ENCODE measurements around the gene TOR3A. TPM values are rescaled to one million over a fixed set of nuclear protein-coding genes. Genes with fewer than 3 reads are reported as not detected.
"Not testable (repeated sequence)": the region's sequence is repeated elsewhere in the genome, so short reads cannot be mapped to it uniquely, and the experiment has no call there.

Gene TOR3A
- polyA plus RNA-seq, result 19.6 TPM
- long read RNA-seq, donor 1, transcript TOR3A-203 (6 exons, 2,724 nt), result major isoform, 6 of 6 reads
- long read RNA-seq, donor 1, partial matches to known transcripts, result 0 of 6 reads
- long read RNA-seq, donor 1, other reads (novel, unspliced or antisense), result 0 of 6 reads
- long read RNA-seq, donor 2, transcript TOR3A-203 (6 exons, 2,724 nt), result major isoform, 10 of 10 reads
- long read RNA-seq, donor 2, partial matches to known transcripts, result 0 of 10 reads
- long read RNA-seq, donor 2, other reads (novel, unspliced or antisense), result 0 of 10 reads
- long read RNA-seq, donor 3, result 0 reads
- long read RNA-seq, donor 4, result 0 reads
- long read RNA-seq, donor 5, transcript TOR3A-203 (6 exons, 2,724 nt), result major isoform, 5 of 10 reads
- long read RNA-seq, donor 5, partial matches to known transcripts, result 5 of 10 reads
- long read RNA-seq, donor 5, other reads (novel, unspliced or antisense), result 0 of 10 reads
- long read RNA-seq, donor 6, partial matches to known transcripts, result 0 of 3 reads
- long read RNA-seq, donor 6, other reads (novel, unspliced or antisense), result 0 of 3 reads
- long read RNA-seq, donor 7, partial matches to known transcripts, result 0 of 4 reads
- long read RNA-seq, donor 7, other reads (novel, unspliced or antisense), result 0 of 4 reads
- long read RNA-seq, donor 8, transcript TOR3A-203 (6 exons, 2,724 nt), result major isoform, 14 of 14 reads
- long read RNA-seq, donor 8, partial matches to known transcripts, result 0 of 14 reads
- long read RNA-seq, donor 8, other reads (novel, unspliced or antisense), result 0 of 14 reads
- long read RNA-seq, donor 9, transcript TOR3A-203 (6 exons, 2,724 nt), result major isoform, 7 of 26 reads
- long read RNA-seq, donor 9, partial matches to known transcripts, result 19 of 26 reads
- long read RNA-seq, donor 9, other reads (novel, unspliced or antisense), result 0 of 26 reads
- long read RNA-seq, donor 10, transcript TOR3A-203 (6 exons, 2,724 nt), result major isoform, 5 of 12 reads
- long read RNA-seq, donor 10, partial matches to known transcripts, result 7 of 12 reads
- long read RNA-seq, donor 10, other reads (novel, unspliced or antisense), result 0 of 12 reads
- long read RNA-seq, donor 11, transcript TOR3A-203 (6 exons, 2,724 nt), result major isoform, 10 of 10 reads
- long read RNA-seq, donor 11, partial matches to known transcripts, result 0 of 10 reads
- long read RNA-seq, donor 11, other reads (novel, unspliced or antisense), result 0 of 10 reads

- peak; percentile 78 to 93 for DNase-seq
Observed at GRCh38 chr1:179081687-179082332, at the start of gene TOR3A. TOR3A (plus strand) TSS chr1:179082070; CDS start chr1:179082129, 59 bp downstream.

GRCh38 chr1:179034720-179035119, 47.1 kb upstream of the TOR3A start:
- Histone ChIP-seq H3K4me1 (ENCODE audit: control insufficient read depth, insufficient read depth, low read length) (peaks cover 6% of the 10 kb centered on the region), H3K27ac (ENCODE audit: low read length) (no peak overlapping the region), H3K9me3 (ENCODE audit: control insufficient read depth, low read depth, low read length) (no peaks in the 10 kb centered on the region), H3K27me3 (ENCODE audit: control insufficient read depth, insufficient read depth, low read length) (no peaks in the 10 kb centered on the region), H3K36me3 (ENCODE audit: control insufficient read depth, insufficient read depth, low read length) (no peaks in the 10 kb centered on the region), H3K4me3 (ENCODE audit: low read length) (no peak overlapping the region)
- no CpG with 5 or more reads among the region's 1 CpG for WGBS (ENCODE audit: insufficient coverage, low lambda C conversion rate)
- peak in 1 of 2 donors; percentile 26 for DNase-seq

More at GRCh38 chr1:179081687-179082332, at the start of gene TOR3A:
- Histone ChIP-seq H3K27ac (ENCODE audit: low read length) (peak within 1 kb of the TSS; percentile 50), H3K4me3 (ENCODE audit: low read length) (peak within 1 kb of the TSS; percentile 73), H3K27me3 (ENCODE audit: control insufficient read depth, insufficient read depth, low read length) (no peaks in the 10 kb centered on the region), H3K36me3 (ENCODE audit: control insufficient read depth, insufficient read depth, low read length) (peaks cover 14% of the 10 kb centered on the region), H3K4me1 (ENCODE audit: control insufficient read depth, insufficient read depth, low read length) (peaks cover 11% of the 10 kb centered on the region), H3K9me3 (ENCODE audit: control insufficient read depth, low read depth, low read length) (no peaks in the 10 kb centered on the region)
- no CpG with 5 or more reads among the region's 51 CpGs for WGBS (ENCODE audit: insufficient coverage, low lambda C conversion rate)

GRCh38 chr1:179036844-179037465, 44.9 kb upstream of the TOR3A start:
- H3K27me3 ChIP-seq (ENCODE audit: control insufficient read depth, insufficient read depth, low read length), result no peaks in the 10 kb centered on the region
- DNase-seq, result no peak
- no peaks in the 10 kb centered on the region for H3K36me3 ChIP-seq (ENCODE audit: control insufficient read depth, insufficient read depth, low read length)
- WGBS (ENCODE audit: insufficient coverage, low lambda C conversion rate), result 80% methylated on average over 1 of the region's 2 CpGs
- H3K27ac ChIP-seq (ENCODE audit: low read length), result no peak overlapping the region
- H3K4me3 ChIP-seq (ENCODE audit: low read length), result no peak overlapping the region
- H3K4me1 ChIP-seq (ENCODE audit: control insufficient read depth, insufficient read depth, low read length), result no peaks in the 10 kb centered on the region
- peaks cover 14% of the 10 kb centered on the region for H3K9me3 ChIP-seq (ENCODE audit: control insufficient read depth, low read depth, low read length)

GRCh38 chr1:179038528-179039281, 43.2 kb upstream of the TOR3A start:
- no peak overlapping the region for H3K27ac ChIP-seq (ENCODE audit: low read length)
- WGBS (ENCODE audit: insufficient coverage, low lambda C conversion rate), result 20% methylated on average over 1 of the region's 1 CpG
- no peak for DNase-seq
- no peaks in the 10 kb centered on the region for H3K27me3 ChIP-seq (ENCODE audit: control insufficient read depth, insufficient read depth, low read length)
- no peak overlapping the region for H3K4me3 ChIP-seq (ENCODE audit: low read length)
- H3K36me3 ChIP-seq (ENCODE audit: control insufficient read depth, insufficient read depth, low read length), result peaks cover under 1% of the 10 kb centered on the region
- peaks cover 14% of the 10 kb centered on the region for H3K9me3 ChIP-seq (ENCODE audit: control insufficient read depth, low read depth, low read length)
- H3K4me1 ChIP-seq (ENCODE audit: control insufficient read depth, insufficient read depth, low read length), result no peaks in the 10 kb centered on the region

GRCh38 chr1:179039502-179040174, 42.2 kb upstream of the TOR3A start:
- DNase-seq; H3K4me3 ChIP-seq (ENCODE audit: low read length); H3K36me3 ChIP-seq (ENCODE audit: control insufficient read depth, insufficient read depth, low read length); H3K27me3 ChIP-seq (ENCODE audit: control insufficient read depth, insufficient read depth, low read length); H3K4me1 ChIP-seq (ENCODE audit: control insufficient read depth, insufficient read depth, low read length); H3K27ac ChIP-seq (ENCODE audit: low read length): not testable (repeated sequence)
- WGBS (ENCODE audit: insufficient coverage, low lambda C conversion rate), result 100% methylated on average over 1 of the region's 9 CpGs
- peaks cover 14% of the 10 kb centered on the region for H3K9me3 ChIP-seq (ENCODE audit: control insufficient read depth, low read depth, low read length)

- peaks cover 14% of the 10 kb centered on the region for H3K9me3 ChIP-seq (ENCODE audit: control insufficient read depth, low read depth, low read length)
- not testable (repeated sequence) for H3K4me3 ChIP-seq (ENCODE audit: low read length); H3K36me3 ChIP-seq (ENCODE audit: control insufficient read depth, insufficient read depth, low read length); H3K27ac ChIP-seq (ENCODE audit: low read length); H3K4me1 ChIP-seq (ENCODE audit: control insufficient read depth, insufficient read depth, low read length); H3K27me3 ChIP-seq (ENCODE audit: control insufficient read depth, insufficient read depth, low read length); DNase-seq
- WGBS (ENCODE audit: insufficient coverage, low lambda C conversion rate), result no CpG with 5 or more reads among the region's 27 CpGs
Observed at GRCh38 chr1:179040175-179040551, 41.7 kb upstream of the TOR3A start.

GRCh38 chr1:179042087-179042486, 39.8 kb upstream of the TOR3A start:
- WGBS (ENCODE audit: insufficient coverage, low lambda C conversion rate), result no CpG with 5 or more reads among the region's 8 CpGs
- no peaks in the 10 kb centered on the region for H3K4me1 ChIP-seq (ENCODE audit: control insufficient read depth, insufficient read depth, low read length)

GRCh38 chr1:179042700-179043099, 39.2 kb upstream of the TOR3A start:
- Histone ChIP-seq H3K4me3 (ENCODE audit: low read length) (no peak overlapping the region), H3K27ac (ENCODE audit: low read length) (no peak overlapping the region), H3K4me1 (ENCODE audit: control insufficient read depth, insufficient read depth, low read length) (no peaks in the 10 kb centered on the region), H3K9me3 (ENCODE audit: control insufficient read depth, low read depth, low read length) (peaks cover 14% of the 10 kb centered on the region), H3K27me3 (ENCODE audit: control insufficient read depth, insufficient read depth, low read length) (no peaks in the 10 kb centered on the region), H3K36me3 (ENCODE audit: control insufficient read depth, insufficient read depth, low read length) (peaks cover 3% of the 10 kb centered on the region)
- WGBS (ENCODE audit: insufficient coverage, low lambda C conversion rate), result no CpG with 5 or more reads among the region's 5 CpGs
- no peak for DNase-seq

More at GRCh38 chr1:179042087-179042486, 39.8 kb upstream of the TOR3A start:
- Histone ChIP-seq H3K27me3 (ENCODE audit: control insufficient read depth, insufficient read depth, low read length) (no peaks in the 10 kb centered on the region), H3K27ac (ENCODE audit: low read length) (no peak overlapping the region), H3K9me3 (ENCODE audit: control insufficient read depth, low read depth, low read length) (peaks cover 14% of the 10 kb centered on the region), H3K4me3 (ENCODE audit: low read length) (no peak overlapping the region), H3K36me3 (ENCODE audit: control insufficient read depth, insufficient read depth, low read length) (peaks cover 3% of the 10 kb centered on the region)
- DNase-seq, result no peak

- no CpG with 5 or more reads among the region's 4 CpGs for WGBS (ENCODE audit: insufficient coverage, low lambda C conversion rate)
- DNase-seq, result no peak
- peaks cover 3% of the 10 kb centered on the region for H3K36me3 ChIP-seq (ENCODE audit: control insufficient read depth, insufficient read depth, low read length)
- no peaks in the 10 kb centered on the region for H3K27me3 ChIP-seq (ENCODE audit: control insufficient read depth, insufficient read depth, low read length)
- no peak overlapping the region for H3K4me3 ChIP-seq (ENCODE audit: low read length)
- H3K27ac ChIP-seq (ENCODE audit: low read length), result no peak overlapping the region
- peaks cover 14% of the 10 kb centered on the region for H3K9me3 ChIP-seq (ENCODE audit: control insufficient read depth, low read depth, low read length)
- H3K4me1 ChIP-seq (ENCODE audit: control insufficient read depth, insufficient read depth, low read length), result no peaks in the 10 kb centered on the region
Observed at GRCh38 chr1:179043266-179043665, 38.6 kb upstream of the TOR3A start.

All from large intestine (tissue), 12 donors.